HG02759 (cell line): ENCODE results near the gene SLCO2A1.

Experiments
- ATAC-seq: cut with Tn5 transposase; IDR thresholded peaks from one replicate; pipeline ENCODE4 v1.9.1; 2021; ENCODE audit warnings: mild to moderate bottlenecking, moderate library complexity; ENCODE audit not compliant: unreplicated experiment

The SLCO2A1 gene

DNA sequence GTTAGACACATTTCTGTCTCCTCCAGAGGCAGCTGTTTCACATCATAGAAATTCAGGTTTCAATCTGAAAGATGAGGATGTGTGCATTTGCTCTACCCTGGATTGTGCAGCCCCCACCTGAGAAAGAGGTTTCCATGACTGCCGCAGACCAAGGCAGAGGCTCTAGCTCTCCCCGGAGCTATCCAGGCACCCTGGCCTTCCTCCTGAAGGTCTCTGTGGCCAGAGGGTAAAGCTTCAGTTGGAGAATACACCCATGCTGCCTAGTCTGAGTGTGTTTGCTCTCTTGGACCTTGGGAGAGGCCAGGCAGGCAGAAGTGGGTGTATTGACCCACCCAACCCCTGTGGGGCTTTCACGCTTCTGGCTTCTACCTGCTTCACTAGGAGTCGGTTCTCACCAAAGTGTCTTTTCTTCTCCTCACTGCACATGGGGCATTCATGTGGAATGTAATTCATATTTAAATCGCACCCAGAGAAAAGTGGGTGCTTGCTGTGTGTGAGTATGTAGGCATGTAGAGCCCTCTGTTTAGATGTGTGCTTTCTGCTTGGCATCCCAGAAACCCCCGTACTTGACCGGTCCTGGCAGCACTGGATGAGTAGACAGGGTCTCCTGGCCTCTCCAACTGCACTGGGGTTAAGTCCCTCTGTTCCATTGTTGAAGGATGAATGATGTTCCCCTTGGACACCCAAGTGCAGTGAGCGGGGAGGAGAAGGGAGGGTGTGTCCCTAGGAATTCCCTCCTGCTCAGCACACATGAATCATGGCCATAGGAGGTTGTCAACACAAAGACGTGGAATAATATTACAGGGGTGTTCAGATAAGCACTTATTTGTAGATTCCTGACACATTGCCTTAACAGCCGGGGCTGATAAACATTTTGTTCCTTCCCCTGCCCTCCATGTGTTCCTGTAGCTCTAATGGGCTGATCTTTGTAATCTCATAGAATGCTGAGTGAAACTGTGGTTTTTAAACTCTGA lies 113.8 kb downstream of the SLCO2A1 start:
- no peak for ATAC-seq

DNA sequence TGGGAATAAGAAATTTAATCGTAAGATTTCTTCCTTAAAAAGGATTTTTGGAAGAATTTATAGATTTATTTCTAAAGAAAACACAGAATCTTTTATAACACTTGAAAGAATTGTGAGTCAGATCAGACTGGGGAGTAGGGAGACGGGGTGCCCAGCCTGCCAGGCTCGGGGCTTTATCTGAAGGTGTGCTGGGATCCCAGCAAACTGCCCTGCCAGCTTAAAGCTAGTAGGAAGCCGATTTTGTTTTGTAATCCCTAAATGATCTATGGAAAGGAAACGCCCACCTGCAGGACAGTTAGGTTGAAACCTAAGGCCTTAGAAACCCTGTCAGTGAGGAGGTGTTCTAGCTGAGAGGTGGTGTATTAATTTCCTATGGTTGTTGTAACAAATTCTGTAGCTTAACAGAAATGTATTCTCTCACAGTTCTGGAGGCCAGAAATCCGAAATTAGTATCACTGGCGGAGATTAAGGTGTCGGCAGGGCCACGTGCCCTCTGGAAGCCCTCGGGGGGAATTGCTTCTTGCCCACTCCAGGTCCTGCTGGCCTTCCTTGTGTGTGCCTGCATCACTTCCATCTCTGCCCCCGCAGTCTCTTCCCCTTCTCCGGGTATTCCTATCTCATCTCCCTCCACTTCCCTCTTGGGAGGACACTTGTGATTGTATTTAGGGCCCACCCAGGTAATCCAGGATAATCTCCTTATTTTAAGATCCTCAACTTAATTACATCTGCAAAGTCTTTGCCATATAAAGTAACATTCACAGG lies 114.7 kb downstream of the SLCO2A1 start:
- no peak for ATAC-seq

DNA sequence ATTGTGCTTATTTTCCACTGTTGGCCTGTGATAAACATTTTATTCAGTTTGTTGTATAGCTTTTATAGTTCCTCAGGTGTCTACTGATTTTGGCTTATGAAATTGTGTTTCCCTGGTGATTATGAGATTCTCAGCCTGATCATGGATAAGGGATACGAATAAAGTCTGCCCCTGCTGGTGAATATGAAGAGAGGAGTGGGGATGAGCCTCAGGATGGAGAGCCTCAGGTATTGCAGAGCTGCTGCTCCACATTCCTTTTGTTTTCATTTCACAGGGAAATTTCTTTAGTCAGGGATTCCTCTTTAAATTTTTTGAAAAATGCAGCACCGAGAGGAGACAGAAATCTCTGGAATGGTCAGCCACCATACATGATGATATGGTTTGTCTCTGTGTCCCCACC lies 119.3 kb downstream of the SLCO2A1 start:
- no peak for ATAC-seq

DNA sequence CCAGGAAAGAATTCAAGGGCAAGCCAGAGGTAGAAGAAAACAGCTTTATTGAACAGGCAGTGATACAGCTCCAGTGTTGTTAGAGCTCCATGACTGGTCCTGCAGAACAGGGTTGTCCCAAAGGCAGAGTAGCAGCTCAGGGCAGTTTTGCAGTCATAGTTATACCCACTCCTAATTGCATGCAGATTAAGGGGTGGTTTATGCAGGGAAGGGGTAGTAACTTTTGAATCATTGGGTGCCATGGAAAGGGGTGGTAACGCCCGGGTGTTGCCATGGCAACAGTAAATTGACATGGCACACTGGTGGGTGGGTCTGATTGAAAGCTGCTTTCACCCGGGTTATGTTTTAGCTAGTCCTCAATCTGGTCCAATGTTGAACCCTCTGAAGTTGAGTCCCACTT lies 124.3 kb downstream of the SLCO2A1 start:
- ATAC-seq = no peak

DNA sequence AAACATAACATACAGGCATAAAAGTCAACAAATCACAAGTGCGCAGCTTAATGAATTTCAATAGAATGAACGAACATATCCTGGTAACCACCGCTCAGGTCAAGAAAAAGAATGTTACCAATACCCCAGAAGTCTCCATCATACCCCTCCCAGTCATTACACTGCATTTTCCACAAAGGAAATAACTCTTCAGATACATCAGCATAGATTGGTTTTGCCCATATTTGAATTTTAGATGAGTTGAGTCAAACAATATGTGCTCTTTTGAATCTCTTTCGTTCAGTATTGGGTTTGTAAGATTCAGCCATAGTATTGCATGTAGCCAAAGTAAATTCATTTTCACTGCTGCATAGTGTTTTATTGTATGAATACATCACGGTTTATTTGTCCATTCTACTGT lies 127.9 kb downstream of the SLCO2A1 start:
- no peak for ATAC-seq

DNA sequence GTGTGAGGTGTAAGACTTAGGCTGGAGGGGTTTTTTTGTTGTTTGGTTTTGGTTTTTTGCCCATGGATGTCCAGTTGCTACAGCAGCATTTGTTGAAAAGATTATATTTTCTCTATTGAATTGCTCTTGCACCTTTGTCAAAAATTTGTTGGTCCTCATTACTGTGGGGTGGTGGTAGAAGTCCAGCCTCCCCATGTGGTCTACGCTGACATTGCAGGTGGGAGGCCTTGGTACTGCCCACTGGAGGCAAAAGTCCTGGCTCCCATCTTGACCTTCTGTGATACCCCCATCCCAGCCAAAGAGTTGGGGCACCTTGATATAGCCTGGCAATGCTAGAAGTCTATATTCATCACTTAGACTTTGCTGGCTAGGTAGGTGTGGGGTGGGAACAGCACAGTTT lies 128.6 kb downstream of the SLCO2A1 start:
- no peak for ATAC-seq

DNA sequence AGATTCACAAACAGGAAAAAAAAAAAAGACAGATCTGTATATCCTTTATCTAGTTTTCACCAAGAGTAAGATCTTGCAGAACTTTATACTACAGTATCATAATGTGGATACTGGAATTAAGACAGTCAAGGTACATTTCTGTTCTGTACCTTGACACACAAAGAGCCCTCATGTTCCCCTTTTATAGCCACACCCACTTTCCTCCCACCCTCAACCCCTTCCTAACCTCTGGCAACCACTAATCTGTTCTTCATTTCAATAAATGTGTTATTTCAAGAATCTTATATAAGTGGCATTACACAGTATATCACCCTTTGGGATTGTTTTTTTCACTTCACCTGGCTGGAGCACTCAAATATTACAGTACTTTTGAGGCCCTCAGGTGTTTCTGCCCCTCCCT lies 130.4 kb downstream of the SLCO2A1 start:
- ATAC-seq = no peak

DNA sequence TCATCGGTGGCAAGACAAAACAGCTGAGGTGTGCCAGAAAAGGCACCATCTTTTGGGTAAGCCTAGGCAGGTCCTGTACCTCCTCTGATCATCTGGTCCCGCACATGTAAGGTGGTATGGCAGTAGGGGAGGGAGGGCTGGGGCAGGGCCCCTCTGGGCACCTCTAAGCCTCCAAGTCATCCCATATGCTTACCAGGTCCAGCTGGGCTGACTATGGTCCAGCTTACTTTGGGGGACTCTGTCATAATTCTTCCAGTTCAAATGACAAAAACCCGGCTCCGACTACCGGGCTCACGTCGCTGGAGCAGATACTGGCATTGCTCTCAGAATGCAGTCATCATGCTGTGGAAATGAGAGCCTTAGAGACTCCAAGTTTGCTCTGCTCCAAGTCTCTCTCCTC lies 132.2 kb downstream of the SLCO2A1 start:
- no peak for ATAC-seq

DNA sequence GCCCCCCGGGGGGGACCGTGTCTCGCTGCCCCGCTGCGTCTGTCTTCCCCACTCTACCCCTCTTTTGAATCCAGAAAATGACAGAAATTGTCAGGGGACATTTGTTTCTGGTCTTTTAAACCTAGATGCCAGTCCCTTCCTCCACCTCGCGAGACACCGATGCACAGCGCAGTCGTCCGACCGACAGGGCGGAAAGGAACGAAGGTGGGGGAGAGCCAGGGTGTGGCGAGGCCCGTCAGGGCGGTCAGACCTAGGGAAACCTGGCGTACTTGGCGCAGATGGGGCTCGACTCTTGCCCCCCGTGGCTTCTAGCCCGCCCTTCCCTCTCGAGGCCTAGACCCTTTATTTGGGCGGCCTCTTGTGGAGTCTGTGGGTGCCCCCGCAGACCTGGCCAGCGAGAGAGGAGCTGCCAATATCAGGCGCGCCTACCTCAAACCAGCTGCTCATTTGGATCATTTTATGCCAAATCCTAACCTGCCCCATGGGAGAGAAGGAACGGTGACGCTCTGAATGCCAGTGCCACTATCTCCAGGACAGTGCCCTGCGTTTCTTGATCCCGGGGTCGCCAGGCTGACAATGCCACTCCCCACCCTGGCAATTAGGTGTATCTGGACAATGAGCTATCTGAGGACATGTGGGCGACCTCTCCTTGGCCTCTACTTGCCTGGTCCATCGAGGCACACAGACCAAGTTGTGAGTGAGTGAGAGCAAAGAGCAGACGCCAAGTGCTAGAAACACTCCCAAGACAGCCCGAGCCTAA lies 133.5 kb downstream of the SLCO2A1 start:
- ATAC-seq = no peak

DNA sequence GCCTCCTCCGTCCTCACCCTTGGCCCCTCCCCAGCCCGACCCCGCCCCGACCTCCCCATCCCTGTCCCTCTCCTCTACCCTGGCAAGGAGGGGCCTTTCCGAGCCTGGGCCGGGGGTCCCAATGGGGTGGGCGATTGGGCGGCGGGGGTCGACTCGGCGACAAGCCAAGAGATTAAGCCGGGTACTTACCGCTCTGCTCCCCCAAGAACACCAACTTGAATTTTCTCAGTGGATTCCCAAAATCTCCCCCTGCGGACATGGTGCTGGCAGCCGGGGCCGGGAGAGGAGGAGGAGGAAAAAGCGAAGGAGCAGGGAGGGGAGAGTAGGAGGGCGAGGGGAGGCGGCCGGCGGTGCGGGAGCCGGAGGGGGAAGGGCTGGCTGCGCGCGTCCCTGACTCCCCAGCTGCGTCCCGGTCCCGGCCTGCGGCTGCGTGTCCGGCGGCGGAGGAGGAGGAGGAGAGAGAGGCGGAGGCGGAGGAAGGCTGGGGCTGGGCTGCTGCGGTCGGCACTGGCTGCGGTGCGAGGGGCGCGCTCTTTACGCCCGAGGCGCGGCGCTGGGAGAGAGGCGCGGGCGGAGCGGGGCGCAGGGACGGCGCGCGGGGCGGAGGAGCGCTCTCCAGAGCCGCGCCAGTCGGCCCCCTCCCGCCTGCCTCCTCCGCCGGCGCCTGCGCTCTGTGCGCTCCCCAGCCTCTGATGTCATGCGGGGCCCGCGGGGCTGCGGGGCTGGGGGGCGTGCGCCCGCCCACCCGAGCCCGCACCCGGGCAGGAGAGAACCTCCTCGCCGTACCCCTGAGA lies 134.3 kb downstream of the SLCO2A1 start, which contains the start of gene RAB6B:
Gene RAB6B, minus strand, starts transcription at position 675 of the 794 bp plus-strand sequence. Its CDS starts 416 bp downstream, at position 259.
- no peak for ATAC-seq

DNA sequence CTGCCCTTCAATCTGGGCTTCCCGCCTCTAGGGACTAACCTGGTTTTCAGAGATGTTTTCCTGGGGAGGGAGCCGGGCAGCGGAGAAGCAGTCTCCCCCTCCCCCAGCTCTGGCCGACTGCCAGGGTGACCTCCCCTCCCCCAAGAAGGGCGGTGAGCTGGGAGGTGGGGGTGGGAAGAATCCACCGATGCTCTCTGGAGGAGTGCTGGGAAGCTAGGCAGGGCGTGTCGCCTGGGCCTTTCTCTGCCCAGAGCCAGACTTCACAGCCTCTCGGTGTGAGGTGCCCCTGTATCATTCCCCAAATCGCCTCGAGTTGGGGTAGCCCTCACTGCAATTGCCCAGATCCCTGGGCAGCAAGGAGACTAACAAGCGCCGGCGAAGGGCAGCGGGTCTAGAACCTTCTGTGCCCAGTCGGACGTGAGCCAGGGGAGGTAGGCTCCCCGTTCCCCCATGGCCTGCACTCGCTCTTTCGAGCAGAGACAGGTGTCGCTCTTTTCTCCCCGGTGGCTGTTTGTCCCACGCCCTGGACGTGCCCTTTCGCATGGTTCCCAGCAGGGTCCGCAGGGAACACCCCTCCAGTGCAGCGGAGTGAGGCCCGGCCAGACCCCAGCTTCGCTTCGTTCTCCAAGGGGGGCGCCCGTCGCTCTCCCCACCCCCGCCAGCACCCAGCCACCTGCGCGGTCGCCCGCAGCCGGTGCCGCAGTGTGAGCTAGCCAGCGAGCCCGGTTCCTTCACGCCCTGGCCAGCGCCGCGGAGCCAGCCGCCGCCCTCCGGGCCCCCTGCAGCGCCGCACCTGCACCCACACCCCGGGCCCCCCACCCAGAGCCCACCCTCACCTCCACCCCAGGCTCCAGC lies 135.1 kb downstream of the SLCO2A1 start:
- no peak for ATAC-seq

DNA sequence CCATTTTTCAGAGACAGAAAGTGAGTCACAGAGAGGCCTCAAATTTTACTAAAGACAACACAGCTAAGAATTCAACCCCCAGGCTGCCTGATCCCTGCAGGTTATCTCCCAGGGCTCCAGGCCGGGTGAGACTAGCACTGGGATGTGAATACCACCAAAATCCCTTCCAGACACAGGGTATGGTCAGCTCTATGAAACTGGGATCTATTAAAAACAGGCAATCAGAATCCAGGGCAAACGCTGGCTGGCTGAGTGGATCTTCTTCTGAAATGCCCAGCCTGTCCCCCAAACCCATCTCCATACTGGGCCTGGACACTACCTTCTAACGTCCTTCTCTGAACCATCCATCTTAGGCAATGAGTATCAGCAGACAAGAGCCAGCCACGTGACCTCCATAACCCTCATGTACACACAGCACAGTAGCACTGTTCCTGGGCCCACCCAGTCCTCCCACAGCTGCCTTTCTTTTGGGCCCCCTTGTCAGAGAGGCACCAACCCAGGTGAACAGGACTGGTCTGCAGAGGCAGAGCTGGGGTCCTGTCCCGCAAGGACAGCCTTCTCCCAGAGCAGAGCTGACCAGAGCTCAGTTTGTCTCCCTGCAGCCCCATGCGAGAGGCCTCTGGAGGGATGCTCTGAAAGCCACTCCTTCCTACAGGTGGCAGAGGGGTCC lies 135.9 kb downstream of the SLCO2A1 start:
- ATAC-seq = no peak

DNA sequence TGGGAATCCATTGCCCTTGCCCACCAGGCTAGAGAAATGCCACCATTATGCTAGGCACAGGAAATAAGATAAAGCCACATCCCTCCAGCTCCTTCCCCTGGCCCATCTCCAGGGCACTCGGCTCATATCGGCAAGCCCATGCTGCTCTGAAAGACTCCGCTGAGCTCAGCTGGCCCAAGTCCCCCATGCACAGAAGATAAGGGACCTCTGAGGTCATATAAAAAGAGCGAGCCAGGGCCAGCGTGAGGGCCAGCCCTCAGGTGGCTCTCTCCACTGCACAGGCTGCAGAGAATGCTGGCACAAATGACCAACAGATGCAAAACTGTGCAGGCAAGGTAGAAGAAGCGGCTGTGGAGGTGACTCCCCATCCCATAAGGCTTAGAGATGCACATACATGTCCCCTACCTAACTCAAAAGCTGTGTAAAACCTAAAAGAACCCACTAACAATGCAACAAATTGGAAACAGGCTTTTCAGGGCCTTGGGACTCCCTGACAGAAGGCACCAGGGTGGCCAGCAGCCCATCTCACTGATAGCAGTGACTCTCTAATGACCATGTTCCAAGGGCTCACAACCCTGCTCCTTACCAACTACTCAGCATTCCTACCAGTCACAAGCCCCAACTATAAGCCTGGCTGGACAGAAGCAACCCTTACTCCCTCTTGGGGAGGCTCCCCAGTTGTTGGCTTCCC lies 137.0 kb downstream of the SLCO2A1 start:
- ATAC-seq = no peak

DNA sequence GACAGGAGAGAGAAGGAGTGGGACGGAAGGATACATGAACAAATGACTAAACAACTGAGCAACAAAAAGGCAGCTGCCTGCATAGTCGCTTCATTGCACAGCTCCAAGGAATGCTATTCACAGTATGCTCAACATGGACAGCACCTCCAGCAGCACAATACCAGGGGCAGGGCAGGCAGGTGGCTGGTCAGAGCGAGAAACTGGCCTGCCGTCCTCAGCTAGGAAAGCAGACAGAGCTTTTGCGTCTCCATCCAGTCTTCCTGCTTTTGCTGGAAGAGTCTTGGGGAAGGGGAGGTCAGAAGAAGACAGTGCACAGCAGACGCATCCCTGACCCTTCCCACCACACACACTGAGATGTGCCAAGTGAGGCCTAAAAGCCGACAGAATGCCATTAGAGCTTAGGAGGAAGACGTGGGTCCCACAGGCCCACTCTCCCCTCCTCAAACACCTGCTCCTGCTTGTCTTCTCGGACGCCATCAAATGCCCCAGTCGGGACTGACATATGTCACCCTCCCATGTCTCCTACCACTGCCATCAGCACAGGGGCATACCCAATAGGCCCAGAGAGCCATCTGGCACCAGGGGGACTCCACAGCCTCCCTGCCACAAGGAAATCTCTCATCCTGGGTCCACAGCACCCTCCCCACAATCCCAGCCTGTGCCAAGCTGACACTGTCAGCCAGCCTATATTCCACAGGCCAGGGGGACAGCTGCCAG lies 137.9 kb downstream of the SLCO2A1 start:
- ATAC-seq = no peak

DNA sequence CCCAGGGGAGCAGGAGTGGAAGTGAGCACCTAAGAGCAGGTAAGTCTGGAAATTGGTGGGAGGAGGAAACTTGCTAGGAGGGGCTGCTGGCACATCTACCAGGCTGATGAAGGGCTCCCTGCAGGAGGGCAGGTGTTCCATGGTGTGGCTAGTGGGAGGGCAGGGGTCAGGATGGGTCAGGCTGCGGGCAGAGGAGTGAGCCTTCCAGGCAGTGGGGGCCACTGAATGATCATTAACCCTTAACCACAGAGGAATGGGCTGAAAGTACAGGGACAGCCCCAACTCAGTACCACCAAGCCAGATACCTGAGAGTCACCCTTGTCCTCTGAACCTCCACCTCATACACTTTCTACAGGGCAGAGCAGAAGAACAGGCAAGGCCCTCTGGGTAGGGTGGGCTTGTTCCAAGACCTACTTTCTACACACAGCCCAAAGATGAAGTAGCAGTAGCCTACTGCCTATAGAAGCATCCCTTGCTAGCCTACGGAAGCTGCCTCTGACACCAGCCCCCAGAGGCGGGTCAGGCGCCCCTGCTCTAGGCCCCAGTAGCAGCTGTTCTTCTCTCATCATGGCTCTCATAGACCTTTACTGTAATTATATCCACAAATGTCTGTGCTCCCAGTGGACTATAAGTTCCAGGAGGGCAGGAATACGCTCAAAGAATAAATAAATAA lies 138.6 kb downstream of the SLCO2A1 start:
- no peak for ATAC-seq

DNA sequence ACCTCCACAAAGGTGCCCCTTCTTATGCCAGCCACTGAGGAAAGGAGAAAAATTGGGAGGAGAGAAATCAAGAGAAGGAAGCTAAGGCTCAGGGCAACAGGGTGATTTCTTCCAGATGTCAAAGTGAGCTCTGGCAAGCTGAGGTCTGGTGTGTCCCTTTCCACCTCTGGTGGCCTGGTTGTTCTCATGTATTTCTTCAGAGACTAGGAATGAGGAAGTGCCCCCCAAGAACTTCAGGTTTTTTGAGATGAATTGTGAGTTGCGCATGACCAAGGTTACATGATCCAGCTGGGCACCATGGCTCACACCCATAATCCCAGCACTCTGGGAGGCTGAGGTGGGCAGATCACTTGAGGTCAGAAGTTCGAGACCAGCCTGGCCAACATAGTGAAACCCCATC lies 139.7 kb downstream of the SLCO2A1 start:
- ATAC-seq = no peak

DNA sequence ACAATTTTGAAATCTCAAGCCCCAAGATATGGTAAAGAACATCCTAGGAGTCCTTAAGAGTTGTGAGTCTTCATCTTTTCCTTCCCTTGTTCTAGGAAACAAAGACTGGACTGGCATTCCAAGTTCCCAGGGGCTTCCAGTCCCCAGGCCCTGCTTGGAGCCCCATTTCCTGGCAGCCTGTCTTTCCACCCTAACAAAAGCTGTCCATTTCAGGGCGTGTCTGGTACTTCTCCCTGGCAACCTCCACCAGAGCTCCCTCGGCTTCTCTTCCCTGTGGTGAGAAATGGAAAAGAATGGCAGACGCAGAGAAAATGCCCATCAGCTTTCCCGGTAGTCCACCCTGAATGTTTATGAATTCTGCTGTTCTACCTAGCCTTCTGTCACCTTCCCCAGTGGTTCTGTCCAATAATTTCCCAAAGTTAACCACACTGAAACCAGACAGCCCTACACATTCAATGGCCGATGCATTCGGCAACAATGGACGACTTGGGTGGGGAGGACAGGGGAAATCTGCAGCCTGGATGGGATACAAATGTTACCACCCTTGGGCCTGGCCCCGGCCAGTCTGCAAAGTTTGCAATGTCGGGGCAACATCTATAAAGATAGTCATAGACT lies 140.9 kb downstream of the SLCO2A1 start:
- ATAC-seq = no peak
